ENCODE measurements around the gene CLC.

The CLC gene

DNA sequence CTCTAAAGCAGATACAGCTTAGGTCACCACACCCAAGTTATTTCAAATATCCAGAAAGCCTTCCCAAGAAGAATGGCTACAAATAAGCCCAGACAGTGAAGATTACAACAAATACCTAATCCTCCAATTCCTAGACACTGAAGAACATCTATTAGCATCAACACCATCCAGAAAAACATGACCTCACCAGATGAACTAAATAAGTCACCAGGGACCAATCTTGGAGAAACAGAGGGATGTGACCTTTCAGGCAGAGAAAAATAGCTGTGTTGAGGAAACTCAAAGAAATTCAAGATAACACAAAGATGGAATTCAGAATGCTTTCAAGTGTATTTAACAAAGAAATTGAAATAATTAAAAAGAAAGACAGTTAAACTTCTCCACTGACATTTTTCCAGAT lies 15.0 kb upstream of the CLC start:
- Histone ChIP-seq H3K9me3 (no peaks in the 10 kb centered on the region), H3K27me3 (no peaks in the 10 kb centered on the region), H3K27ac (no peak overlapping the region), H3K9ac (no peak overlapping the region), H3K36me3 (no peaks in the 10 kb centered on the region), H4K20me1 (no peaks in the 10 kb centered on the region), H3K4me3 (no peak overlapping the region), H3K4me1 (no peaks in the 10 kb centered on the region), H3K4me2 (no peak overlapping the region)
- no peak for TF ChIP-seq Cebpa-rat (IDR thresholded peaks at IDR 0.05)

DNA sequence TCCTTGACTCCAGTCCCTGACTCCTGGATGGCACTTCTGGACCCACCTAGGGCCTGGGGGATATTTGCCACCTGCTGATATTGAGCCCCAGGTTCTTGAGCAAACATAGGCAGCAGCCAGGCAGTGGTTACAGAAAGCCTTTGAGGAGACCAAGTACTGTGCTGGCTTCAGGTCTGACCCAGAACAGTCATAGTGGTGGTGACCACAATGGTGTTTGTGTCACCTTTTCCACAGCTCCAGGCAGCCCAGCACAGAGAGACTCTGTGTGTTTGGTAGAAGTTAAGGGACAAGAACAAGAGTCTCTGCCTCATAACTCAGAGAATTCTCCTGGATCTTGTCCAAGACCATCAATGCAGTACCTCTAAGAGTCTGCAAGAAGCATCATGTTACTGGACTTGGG lies 14.6 kb upstream of the CLC start:
- no peak for TF ChIP-seq Cebpa-rat (IDR thresholded peaks at IDR 0.05)
- H3K4me1 ChIP-seq = no peaks in the 10 kb centered on the region
- no peaks in the 10 kb centered on the region for H3K36me3 ChIP-seq
- H3K9ac ChIP-seq = no peak overlapping the region
- H4K20me1 ChIP-seq = no peaks in the 10 kb centered on the region
- no peaks in the 10 kb centered on the region for H3K27me3 ChIP-seq
- H3K9me3 ChIP-seq = no peaks in the 10 kb centered on the region
- H3K4me3 ChIP-seq = no peak overlapping the region
- no peak overlapping the region for H3K27ac ChIP-seq
- H3K4me2 ChIP-seq = no peak overlapping the region

DNA sequence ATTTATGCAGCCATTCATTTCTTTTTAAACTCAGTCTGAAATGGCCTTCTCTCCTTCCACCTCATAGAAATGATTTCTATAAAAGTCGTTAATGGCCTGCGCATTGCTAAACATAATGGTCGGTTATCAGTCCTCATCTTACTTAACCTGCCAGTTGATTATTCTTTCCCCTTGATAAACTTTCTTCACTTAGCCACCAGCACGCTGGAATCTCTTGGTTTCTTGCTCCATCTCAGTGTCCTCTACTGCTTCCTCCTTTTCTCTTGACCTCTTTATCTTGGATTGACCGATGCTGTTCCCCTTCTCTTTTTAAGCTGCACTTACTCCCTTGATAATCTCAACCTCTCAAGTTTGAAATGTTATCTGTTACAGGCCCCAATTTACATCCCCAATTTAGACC lies 12.2 kb upstream of the CLC start:
- no peaks in the 10 kb centered on the region for H3K9me3 ChIP-seq
- no peak for TF ChIP-seq Cebpa-rat (IDR thresholded peaks at IDR 0.05)
- H3K27ac ChIP-seq = no peak overlapping the region
- no peaks in the 10 kb centered on the region for H4K20me1 ChIP-seq
- no peaks in the 10 kb centered on the region for H3K4me1 ChIP-seq
- H3K36me3 ChIP-seq = no peaks in the 10 kb centered on the region
- H3K27me3 ChIP-seq = no peaks in the 10 kb centered on the region
- H3K4me3 ChIP-seq = no peak overlapping the region
- H3K4me2 ChIP-seq = no peak overlapping the region
- no peak overlapping the region for H3K9ac ChIP-seq

DNA sequence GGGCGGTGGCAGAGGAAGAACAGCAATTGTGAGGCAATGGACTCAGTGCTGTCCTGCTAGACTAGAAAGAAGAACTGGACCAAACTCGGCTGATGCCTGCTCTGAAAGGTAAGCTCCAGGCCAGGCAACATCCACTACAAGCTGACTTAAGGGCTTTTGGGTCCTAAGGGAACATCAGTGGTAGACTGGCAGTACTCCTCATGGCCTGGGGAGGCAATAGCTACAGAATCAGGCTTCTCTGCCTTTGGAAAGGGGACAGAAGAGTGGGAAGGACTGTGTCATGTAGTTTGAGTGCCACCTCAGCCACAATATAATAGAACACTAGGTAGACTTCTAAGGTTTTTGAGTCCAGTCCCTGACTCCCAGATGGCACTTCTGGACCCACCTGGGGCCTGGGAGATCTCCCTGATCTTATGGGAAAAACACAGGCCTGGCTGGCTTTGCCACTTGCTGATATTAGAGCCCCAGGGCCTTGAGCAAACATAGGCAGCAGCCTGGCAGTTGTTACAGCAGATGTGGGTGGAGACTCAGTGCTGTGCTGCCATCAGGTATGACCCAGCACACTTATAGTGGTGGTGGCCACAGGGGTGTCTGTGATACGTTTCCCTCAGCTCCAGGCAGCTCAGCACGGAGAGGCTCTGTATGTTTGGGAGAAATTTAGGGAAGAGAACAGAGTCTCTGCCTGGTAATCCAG lies 9.2 kb upstream of the CLC start:
- Histone ChIP-seq H3K36me3 (no peaks in the 10 kb centered on the region), H3K4me3 (no peak overlapping the region), H3K4me1 (no peaks in the 10 kb centered on the region), H3K9ac (no peak overlapping the region), H3K27ac (no peak overlapping the region), H4K20me1 (no peaks in the 10 kb centered on the region), H3K4me2 (no peak overlapping the region), H3K9me3 (no peaks in the 10 kb centered on the region), H3K27me3 (no peaks in the 10 kb centered on the region)
- TF ChIP-seq Cebpa-rat (IDR thresholded peaks at IDR 0.05) = no peak

DNA sequence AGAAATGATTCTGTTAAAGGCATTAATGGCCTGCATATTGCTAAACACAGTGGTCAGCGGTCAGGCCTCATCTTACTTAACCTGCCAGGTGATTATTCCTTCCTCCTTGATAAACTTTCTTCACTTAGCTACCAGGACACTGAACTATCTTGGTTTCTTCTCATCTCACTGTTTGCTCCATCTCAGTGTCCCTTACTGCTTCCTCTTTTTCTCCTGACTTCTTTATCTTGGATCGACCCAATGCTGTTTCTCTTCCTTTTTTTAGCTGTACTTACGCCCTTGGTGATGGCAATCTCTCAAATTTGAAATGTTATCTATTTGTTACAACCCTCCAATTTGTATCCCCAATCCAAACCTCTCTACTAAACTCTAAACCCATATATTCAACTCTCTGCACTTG lies 7.8 kb upstream of the CLC start:
- Histone ChIP-seq H4K20me1 (no peaks in the 10 kb centered on the region), H3K27me3 (no peaks in the 10 kb centered on the region), H3K4me3 (no peak overlapping the region), H3K9ac (no peak overlapping the region), H3K9me3 (no peaks in the 10 kb centered on the region), H3K4me2 (no peak overlapping the region), H3K36me3 (no peaks in the 10 kb centered on the region), H3K27ac (no peak overlapping the region), H3K4me1 (no peaks in the 10 kb centered on the region)
- no peak for TF ChIP-seq Cebpa-rat (IDR thresholded peaks at IDR 0.05)

DNA sequence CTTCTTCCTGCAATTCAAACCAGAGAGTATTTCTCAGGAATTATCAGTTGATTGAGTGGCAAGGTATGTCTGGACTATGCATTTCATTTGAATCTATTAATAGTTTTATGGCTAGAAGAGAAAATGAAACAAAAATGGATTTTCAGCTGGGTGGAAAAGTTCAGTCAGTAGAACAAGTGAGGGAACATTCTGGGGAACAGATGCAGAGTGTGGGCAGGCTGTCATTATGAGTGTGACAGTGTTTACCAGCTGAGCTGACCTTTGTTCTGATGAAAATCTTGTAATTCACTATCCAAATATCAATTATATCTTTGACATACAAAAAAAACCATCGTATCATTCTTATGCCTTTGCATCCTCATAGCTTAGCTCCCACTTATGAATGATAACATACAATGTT lies 2.6 kb upstream of the CLC start:
- no peak overlapping the region for H3K9ac ChIP-seq
- no peak overlapping the region for H3K4me2 ChIP-seq
- H3K9me3 ChIP-seq = no peaks in the 10 kb centered on the region
- no peaks in the 10 kb centered on the region for H3K4me1 ChIP-seq
- TF ChIP-seq Cebpa-rat (IDR thresholded peaks at IDR 0.05) = no peak
- H3K36me3 ChIP-seq = no peaks in the 10 kb centered on the region
- H4K20me1 ChIP-seq = no peaks in the 10 kb centered on the region
- no peaks in the 10 kb centered on the region for H3K27me3 ChIP-seq
- no peak overlapping the region for H3K27ac ChIP-seq
- H3K4me3 ChIP-seq = no peak overlapping the region

DNA sequence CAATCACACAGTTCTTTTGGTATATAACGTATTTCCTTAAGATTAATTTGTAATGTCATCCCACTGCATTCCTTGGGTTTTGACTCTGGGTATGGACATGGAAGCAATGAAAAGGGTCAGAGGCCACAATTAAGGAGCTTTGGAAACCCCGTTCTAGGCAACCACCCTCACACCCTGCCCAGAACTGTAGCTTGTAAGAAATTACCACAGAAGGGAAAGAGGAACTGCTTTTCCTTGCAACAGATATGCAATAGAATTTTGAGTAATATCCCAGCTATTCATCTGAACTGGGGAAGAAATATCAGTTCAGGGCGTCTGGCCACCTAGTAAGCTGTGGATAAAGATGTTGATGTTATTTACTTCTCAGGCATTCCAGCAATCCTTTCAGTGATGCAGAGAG lies 985 bp upstream of the CLC start:
- Histone ChIP-seq H3K36me3 (no peaks in the 10 kb centered on the region), H3K27me3 (no peaks in the 10 kb centered on the region), H4K20me1 (no peaks in the 10 kb centered on the region), H3K4me2 (no peak overlapping the region), H3K27ac (no peak overlapping the region), H3K4me1 (no peaks in the 10 kb centered on the region), H3K9me3 (no peaks in the 10 kb centered on the region), H3K4me3 (no peak overlapping the region), H3K9ac (no peak overlapping the region)
- no peak for TF ChIP-seq Cebpa-rat (IDR thresholded peaks at IDR 0.05)

DNA sequence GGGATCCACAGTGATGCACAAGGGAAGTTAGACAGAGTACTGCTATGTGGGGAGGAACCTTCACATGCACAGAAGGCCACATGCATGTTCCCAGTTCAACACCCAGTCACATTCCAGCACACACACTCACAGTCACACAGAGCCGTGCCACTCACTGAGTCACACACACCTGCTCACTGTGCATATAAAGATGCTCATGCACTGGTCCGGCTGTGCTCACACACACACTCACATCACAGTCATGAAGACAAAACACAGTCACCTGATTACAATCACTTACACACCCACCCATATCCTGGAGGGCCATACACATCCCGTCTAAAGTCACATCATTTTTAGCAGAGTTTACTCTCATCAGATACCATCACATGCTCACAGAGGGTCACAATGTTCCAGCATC lies 478 bp downstream of the CLC start:
- Histone ChIP-seq H3K4me3 (no peak overlapping the region), H3K27me3 (no peaks in the 10 kb centered on the region), H3K9ac (no peak overlapping the region), H4K20me1 (no peaks in the 10 kb centered on the region), H3K27ac (no peak overlapping the region), H3K9me3 (no peaks in the 10 kb centered on the region), H3K4me2 (no peak overlapping the region), H3K4me1 (no peaks in the 10 kb centered on the region), H3K36me3 (no peaks in the 10 kb centered on the region)
- TF ChIP-seq Cebpa-rat (IDR thresholded peaks at IDR 0.05) = no peak

DNA sequence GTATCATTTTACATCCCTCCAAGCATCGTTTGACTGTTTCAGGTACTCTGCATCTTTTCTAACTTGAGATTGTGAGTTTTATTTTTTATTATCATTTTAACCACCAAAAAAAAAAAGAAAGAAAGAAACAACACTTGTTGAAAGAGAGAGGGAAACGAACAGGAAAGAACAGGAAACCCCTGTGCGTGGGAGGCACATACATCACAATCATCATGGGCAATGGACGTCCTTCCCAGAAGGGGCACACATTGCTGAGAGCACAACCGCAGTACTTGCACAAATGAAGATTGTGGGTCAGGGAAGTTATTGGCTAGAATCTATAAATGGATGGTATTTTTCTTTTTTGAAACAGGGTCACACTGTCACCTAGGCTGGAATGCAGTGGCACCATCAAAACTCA lies 1.7 kb downstream of the CLC start:
- Histone ChIP-seq H3K36me3 (no peaks in the 10 kb centered on the region), H3K27ac (no peak overlapping the region), H4K20me1 (no peaks in the 10 kb centered on the region), H3K9me3 (no peaks in the 10 kb centered on the region), H3K4me3 (no peak overlapping the region), H3K27me3 (no peaks in the 10 kb centered on the region), H3K4me1 (no peaks in the 10 kb centered on the region), H3K9ac (no peak overlapping the region), H3K4me2 (no peak overlapping the region)
- no peak for TF ChIP-seq Cebpa-rat (IDR thresholded peaks at IDR 0.05)

DNA sequence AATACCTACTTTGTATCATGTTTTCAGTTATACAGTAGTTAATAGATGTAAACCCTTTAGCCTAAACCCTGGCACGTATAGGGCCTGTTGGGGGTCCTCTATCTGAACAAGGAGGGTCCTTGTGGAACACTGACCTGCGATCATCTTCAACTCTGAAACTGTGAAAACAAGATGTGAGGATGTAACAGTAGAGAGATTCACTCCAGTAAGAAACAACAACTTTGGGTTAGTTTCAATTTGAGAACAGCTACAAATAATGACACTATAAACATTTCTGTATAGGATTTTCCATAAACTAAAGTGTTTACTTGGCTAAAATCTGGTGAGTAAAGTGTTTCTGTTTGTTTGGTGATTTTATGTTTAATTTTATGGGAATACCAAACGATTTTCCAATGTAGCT lies 2.1 kb downstream of the CLC start:
- H4K20me1 ChIP-seq = no peaks in the 10 kb centered on the region

DNA sequence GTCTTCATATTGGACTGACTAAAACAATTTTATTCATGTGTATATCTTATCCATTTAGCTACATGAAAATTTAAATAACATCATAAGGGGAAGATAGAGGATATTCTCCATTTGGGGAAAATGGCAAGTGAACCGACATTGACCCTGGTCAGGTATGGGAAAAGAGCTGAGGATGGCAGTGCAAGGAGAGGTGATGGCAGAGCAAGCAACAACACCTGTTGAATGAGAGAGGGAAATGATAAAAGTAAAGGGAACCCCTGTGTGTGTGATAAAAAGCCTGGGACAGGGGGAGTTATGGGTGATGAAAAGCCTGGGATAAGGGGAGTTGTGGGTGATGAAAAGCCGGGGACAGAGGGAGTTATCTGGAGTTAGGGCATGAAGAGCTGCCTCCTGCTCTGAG lies 4.0 kb downstream of the CLC start:
- H3K9me3 ChIP-seq = no peaks in the 10 kb centered on the region
- H3K27ac ChIP-seq = no peak overlapping the region
- no peaks in the 10 kb centered on the region for H4K20me1 ChIP-seq
- no peak overlapping the region for H3K4me2 ChIP-seq
- TF ChIP-seq Cebpa-rat (IDR thresholded peaks at IDR 0.05) = no peak
- H3K4me3 ChIP-seq = no peak overlapping the region
- H3K36me3 ChIP-seq = no peaks in the 10 kb centered on the region
- no peaks in the 10 kb centered on the region for H3K27me3 ChIP-seq
- no peak overlapping the region for H3K9ac ChIP-seq
- no peaks in the 10 kb centered on the region for H3K4me1 ChIP-seq

More for the DNA sequence above, 2.1 kb downstream of the CLC start:
- Histone ChIP-seq H3K4me2 (no peak overlapping the region), H3K4me1 (no peaks in the 10 kb centered on the region), H3K9ac (no peak overlapping the region), H3K27me3 (no peaks in the 10 kb centered on the region), H3K27ac (no peak overlapping the region), H3K4me3 (no peak overlapping the region), H3K9me3 (no peaks in the 10 kb centered on the region), H3K36me3 (no peaks in the 10 kb centered on the region)
- no peak for TF ChIP-seq Cebpa-rat (IDR thresholded peaks at IDR 0.05)
